Gastroesophageal sphincter (tissue), 4 donors: ENCODE measurements around the gene GCN1. TPM values are rescaled to one million over a fixed set of nuclear protein-coding genes. Genes with fewer than 3 reads are reported as not detected.

Source experiments
- ATAC-seq: fragments of 150-250 bp; one replicate; pipeline ENCODE4 v1.9.1; 2016; ENCODE audit warnings: mild to moderate bottlenecking, moderate library complexity
- H3K27ac ChIP-seq, 4 donors: fragments of 200-600 bp; sonication (generic) in 3 of 4; 1 replicate in 3 of 4; 2 replicates in 1 of 4; pipeline ENCODE4 v1.5.1; 2016 to 2019
- H3K27me3 ChIP-seq: fragments of 200-600 bp; sonication (generic); one replicate; pipeline ENCODE4 v1.5.1; 2019
- H3K36me3 ChIP-seq, 2 donors: fragments of 200-600 bp; sonication (generic); one replicate each; pipeline ENCODE4 v1.5.1; 2019; ENCODE audit warnings: control low read depth in 1 of 2
- H3K4me1 ChIP-seq, 3 donors: fragments of 200-600 bp; sonication (generic); 1 replicate in 2 of 3; 2 replicates in 1 of 3; pipeline ENCODE4 v1.5.1; 2016 to 2019; ENCODE audit warnings: control low read depth in 2 of 3
- H3K4me3 ChIP-seq, 2 donors: fragments of 200-600 bp; sonication (generic); one replicate each; pipeline ENCODE4 v1.5.1; 2019; ENCODE audit warnings: mild to moderate bottlenecking in 1 of 2, moderate library complexity in 1 of 2
- H3K9me3 ChIP-seq, 3 donors: fragments of 200-600 bp; sonication (generic); one replicate each; pipeline ENCODE4 v1.5.1; 2017 to 2019; ENCODE audit warnings: control low read depth in 2 of 3
- EP300 ChIP-seq: sonication (generic); formaldehyde crosslinking; IDR thresholded peaks from one replicate; pipeline ENCODE4 v1.6.1; 2017; ENCODE audit warnings: antibody characterized with exemption, mild to moderate bottlenecking
- POLR2A ChIP-seq, 2 donors: fragments of 450-650 bp; IDR thresholded peaks; one replicate each; pipeline ENCODE4 v1.6.1; 2017; ENCODE audit warnings: antibody characterized with exemption in 2 of 2, mild to moderate bottlenecking in 2 of 2, moderate library complexity in 1 of 2
- POLR2AphosphoS5 ChIP-seq: sonication (generic); formaldehyde crosslinking; IDR thresholded peaks from one replicate; pipeline ENCODE4 v1.6.1; 2017; ENCODE audit warnings: antibody characterized with exemption
- WGBS, 2 donors: methylation state at CpG; one replicate each; pipeline ENCODE4 v1.1.5; 2018; ENCODE audit warnings: low coverage in 1 of 2; 5-methylcytosine and 5-hydroxymethylcytosine counted together
- total RNA-seq, 4 donors: library from RNA; depleted of rRNA; stranded (reverse); fragments of >200 nt; gene quantifications; one replicate each; pipeline ENCODE4 v1.1.0, GENCODE V29; 2016
- TF ChIP-seq, protein P1 (sequence below), 4 experiments: fragments of 200-600 bp in 2 of 4; fragments of 450-650 bp in 2 of 4; sonication (generic) in 1 of 4; IDR thresholded peaks; one replicate each; pipeline ENCODE4 v1.5.1; 2017 to 2019; ENCODE audit warnings: antibody characterized with exemption in 4 of 4, mild to moderate bottlenecking in 2 of 4, moderate library complexity in 2 of 4

GCN1 gene
- total RNA-seq, 4 donors from 2014 or later, result 39.3 to 82.2 (median 56.0) TPM

DNA sequence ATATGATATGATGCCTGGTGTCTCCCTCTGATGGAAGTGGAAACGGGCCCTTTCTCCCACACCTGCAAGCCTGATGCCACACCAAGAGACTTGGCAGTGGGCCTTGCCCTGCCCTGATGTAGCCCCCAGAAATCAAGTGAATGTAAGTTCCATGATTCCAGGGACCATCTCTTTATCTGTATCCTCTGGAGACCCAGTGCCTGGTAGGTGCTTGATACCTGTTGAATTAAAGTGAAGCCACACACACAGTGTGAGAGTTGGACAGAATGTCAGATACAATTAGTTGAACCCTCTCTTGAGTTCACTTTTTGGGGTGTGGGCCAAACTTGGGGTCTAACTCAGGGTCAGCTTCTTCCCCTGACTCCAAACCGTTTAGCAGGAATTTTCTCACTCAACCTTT lies 73.2 kb downstream of the GCN1 start:
- Histone ChIP-seq H3K27ac (peak overlapping the region in 1 of 4 donors; percentile 9), H3K4me3 (no peak overlapping the region), H3K4me1 (peaks cover 0 to 37% (median 13%) of the 10 kb centered on the region in 3 donors), H3K9me3 (no peaks in the 10 kb centered on the region), H3K36me3 (peaks cover 0 to 7% of the 10 kb centered on the region in 2 donors), H3K27me3 (no peaks in the 10 kb centered on the region)
- WGBS, 2 donors, result 55 to 100% methylated on average over 1 to 2 of the region's 2 CpGs
- TF ChIP-seq EP300, result no peak
- TF ChIP-seq POLR2AphosphoS5, result no peak
- TF ChIP-seq, protein P1, sequence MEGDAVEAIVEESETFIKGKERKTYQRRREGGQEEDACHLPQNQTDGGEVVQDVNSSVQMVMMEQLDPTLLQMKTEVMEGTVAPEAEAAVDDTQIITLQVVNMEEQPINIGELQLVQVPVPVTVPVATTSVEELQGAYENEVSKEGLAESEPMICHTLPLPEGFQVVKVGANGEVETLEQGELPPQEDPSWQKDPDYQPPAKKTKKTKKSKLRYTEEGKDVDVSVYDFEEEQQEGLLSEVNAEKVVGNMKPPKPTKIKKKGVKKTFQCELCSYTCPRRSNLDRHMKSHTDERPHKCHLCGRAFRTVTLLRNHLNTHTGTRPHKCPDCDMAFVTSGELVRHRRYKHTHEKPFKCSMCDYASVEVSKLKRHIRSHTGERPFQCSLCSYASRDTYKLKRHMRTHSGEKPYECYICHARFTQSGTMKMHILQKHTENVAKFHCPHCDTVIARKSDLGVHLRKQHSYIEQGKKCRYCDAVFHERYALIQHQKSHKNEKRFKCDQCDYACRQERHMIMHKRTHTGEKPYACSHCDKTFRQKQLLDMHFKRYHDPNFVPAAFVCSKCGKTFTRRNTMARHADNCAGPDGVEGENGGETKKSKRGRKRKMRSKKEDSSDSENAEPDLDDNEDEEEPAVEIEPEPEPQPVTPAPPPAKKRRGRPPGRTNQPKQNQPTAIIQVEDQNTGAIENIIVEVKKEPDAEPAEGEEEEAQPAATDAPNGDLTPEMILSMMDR (IDR thresholded peaks at IDR 0.05), result no peak
- no peak for TF ChIP-seq POLR2A (IDR thresholded peaks at IDR 0.05)
- no peak for ATAC-seq

DNA sequence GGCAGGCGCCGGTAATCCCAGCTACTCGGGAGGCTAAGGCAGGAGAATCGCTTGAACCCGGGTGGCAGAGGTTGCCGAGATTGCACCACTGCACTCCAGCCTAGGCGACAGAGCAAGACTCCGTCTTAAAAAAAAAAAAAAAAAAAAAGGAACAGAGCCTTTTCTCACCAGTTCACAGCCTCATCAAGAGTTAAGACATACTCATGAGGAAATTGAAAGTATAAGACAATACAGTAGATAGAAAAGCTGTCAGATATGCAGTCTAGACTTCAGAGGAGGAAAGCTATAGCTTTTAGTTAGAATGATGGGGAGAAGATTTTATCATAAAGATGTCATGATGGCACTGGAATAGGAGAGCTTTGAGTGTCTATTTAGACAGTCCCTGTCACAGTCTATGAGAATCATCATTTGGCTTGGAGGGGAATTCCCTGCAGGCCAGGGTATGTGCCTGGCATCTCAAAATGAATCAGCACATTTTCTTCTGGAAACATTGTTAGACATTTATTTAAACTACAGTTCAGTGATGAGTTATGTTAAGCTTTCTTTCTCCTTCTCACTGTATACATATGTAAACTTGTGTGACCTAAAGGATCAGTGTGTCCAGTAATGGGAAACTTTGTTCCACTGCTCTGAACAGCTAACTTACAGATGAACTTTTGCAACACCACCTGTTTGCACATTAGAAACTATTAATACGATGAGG lies 75.1 kb downstream of the GCN1 start:
- no peak for TF ChIP-seq EP300
- no peak for TF ChIP-seq POLR2A (IDR thresholded peaks at IDR 0.05)
- TF ChIP-seq POLR2AphosphoS5, result no peak
- TF ChIP-seq, protein P1 (IDR thresholded peaks at IDR 0.05), result no peak
- 0 to 58% methylated on average over 1 to 7 of the region's 9 CpGs for WGBS, 2 donors
- Histone ChIP-seq H3K27me3 (no peaks in the 10 kb centered on the region), H3K36me3 (peaks cover 0 to 1% of the 10 kb centered on the region in 2 donors), H3K9me3 (no peaks in the 10 kb centered on the region), H3K4me3 (no peak overlapping the region), H3K27ac (peak overlapping the region in 3 of 4 donors; percentile 26 to 49 (median 34)), H3K4me1 (peaks cover 0 to 54% (median 26%) of the 10 kb centered on the region in 3 donors)
- no peak for ATAC-seq

DNA sequence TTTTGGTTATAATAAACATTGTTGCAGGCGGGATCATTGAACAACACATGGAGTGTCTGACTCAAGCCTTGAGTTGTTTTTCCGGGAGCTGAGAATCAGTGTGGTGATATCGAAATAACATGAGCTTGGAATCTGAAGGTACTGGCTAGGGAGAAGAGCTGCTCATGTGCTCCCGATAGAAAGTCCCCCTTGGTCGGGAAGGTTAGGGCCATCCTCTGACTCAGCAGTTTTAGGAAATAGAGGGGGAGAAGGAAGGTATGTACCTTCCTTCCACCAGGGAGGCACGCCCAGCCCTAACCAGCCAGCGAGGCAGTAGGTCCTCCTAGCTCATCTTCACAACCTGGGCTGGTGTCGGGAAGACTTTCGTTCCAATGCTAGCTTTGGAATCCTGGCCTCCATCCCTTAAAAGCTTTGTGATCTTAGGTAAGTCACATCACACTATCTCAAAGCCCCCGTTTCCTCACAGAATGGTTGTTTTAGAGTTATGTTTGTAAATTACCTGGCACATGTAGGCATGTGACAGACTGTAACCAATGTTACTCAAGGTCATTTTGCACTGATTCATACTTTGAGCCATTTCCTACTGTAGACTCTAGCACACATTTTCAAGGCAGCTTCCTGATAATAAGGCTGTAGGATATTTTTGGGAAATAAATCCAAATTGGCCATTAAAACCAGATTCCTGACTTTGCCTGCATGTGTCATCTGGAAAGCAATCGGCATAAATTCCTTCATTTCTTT lies 76.0 kb downstream of the GCN1 start:
- H3K4me3 ChIP-seq, result peak overlapping the region in 1 of 2 donors; percentile 78
- H3K9me3 ChIP-seq, result no peaks in the 10 kb centered on the region
- WGBS, 2 donors, result 44 to 51% methylated on average over 7 to 9 of the region's 11 CpGs
- H3K36me3 ChIP-seq, result peaks cover 0 to 11% of the 10 kb centered on the region in 2 donors
- H3K27me3 ChIP-seq, result no peaks in the 10 kb centered on the region
- TF ChIP-seq POLR2AphosphoS5 (no peak), EP300 (no peak), POLR2A (IDR thresholded peaks at IDR 0.05) (no peak)
- TF ChIP-seq, protein P1 (IDR thresholded peaks at IDR 0.05), result no peak
- H3K27ac ChIP-seq, result peak overlapping the region in 3 of 4 donors; percentile 26 to 59 (median 49)
- ATAC-seq, result no peak
- H3K4me1 ChIP-seq, result peaks cover 0 to 64% (median 28%) of the 10 kb centered on the region in 3 donors

DNA sequence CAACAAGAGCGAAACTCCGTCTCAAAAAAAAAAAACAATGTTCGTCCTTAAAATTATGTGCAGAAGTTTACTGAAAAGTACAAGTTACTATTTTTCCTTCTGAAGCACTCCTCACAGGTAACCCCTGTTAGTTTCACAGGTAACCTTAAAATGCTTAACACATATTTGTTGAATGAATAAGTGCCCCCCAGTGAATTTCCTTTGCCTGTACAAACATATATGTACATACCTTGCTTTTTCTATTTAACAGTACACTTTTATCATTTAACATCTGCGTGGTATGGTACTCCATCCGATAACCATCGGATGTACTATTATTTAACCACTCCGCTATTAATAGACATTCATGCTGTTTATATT lies 76.6 kb downstream of the GCN1 start:
- no peak for TF ChIP-seq EP300
- TF ChIP-seq, protein P1 (IDR thresholded peaks at IDR 0.05), result no peak
- no peak for TF ChIP-seq POLR2A (IDR thresholded peaks at IDR 0.05)
- no peak for TF ChIP-seq POLR2AphosphoS5
- no peaks in the 10 kb centered on the region for H3K9me3 ChIP-seq
- peak overlapping the region in 3 of 4 donors; percentile 59 to 98 (median 98) for H3K27ac ChIP-seq
- H3K4me1 ChIP-seq, result peaks cover 0 to 67% (median 28%) of the 10 kb centered on the region in 3 donors
- peak overlapping the region; percentile 71 to 78 for H3K4me3 ChIP-seq
- no peak for ATAC-seq
- H3K36me3 ChIP-seq, result peaks cover 0 to 15% of the 10 kb centered on the region in 2 donors
- WGBS, 2 donors, result 25 to 31% methylated on average over 7 of the region's 7 CpGs
- no peaks in the 10 kb centered on the region for H3K27me3 ChIP-seq
